ENCODE data around the gene BBS9. TPM values are rescaled to one million over a fixed set of nuclear protein-coding genes. Genes with fewer than 3 reads are reported as not detected.

BBS9 gene
- total RNA-seq, 1 donor from 2014 or later = 33.0 TPM

DNA sequence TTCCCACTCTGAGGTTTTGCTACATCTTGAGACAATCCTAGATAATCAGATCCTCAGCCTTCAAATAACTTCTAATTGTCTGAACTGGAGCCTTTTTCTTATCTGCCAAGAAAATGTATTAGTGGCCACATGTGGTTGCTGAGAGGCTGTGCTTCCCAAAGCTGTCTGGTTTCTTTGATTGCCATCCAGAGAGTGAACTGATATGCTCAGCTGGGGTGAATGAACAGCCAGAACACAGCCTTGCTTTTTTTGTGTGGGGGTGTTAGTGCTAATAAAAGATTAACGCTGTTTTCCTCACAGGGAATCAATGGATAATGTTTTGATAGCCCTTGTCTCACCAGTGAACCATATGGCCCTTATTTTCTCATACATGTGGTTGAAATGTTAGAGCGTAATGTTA, 66.9 kb downstream of the BBS9 start:
- Mint-ChIP-seq H3K4me3 (ENCODE audit: unreplicated experiment) (no peak overlapping the region), H3K36me3 (ENCODE audit: low read depth, unreplicated experiment) (no peaks in the 10 kb centered on the region), H3K27me3 (ENCODE audit: unreplicated experiment) (no peaks in the 10 kb centered on the region), H3K9me3 (ENCODE audit: unreplicated experiment) (no peaks in the 10 kb centered on the region), H3K4me1 (ENCODE audit: unreplicated experiment) (no peaks in the 10 kb centered on the region), H3K27ac (ENCODE audit: unreplicated experiment) (no peak overlapping the region)
- no peak for DNase-seq (ENCODE audit: low spot score)
- TF ChIP-seq, protein P1, sequence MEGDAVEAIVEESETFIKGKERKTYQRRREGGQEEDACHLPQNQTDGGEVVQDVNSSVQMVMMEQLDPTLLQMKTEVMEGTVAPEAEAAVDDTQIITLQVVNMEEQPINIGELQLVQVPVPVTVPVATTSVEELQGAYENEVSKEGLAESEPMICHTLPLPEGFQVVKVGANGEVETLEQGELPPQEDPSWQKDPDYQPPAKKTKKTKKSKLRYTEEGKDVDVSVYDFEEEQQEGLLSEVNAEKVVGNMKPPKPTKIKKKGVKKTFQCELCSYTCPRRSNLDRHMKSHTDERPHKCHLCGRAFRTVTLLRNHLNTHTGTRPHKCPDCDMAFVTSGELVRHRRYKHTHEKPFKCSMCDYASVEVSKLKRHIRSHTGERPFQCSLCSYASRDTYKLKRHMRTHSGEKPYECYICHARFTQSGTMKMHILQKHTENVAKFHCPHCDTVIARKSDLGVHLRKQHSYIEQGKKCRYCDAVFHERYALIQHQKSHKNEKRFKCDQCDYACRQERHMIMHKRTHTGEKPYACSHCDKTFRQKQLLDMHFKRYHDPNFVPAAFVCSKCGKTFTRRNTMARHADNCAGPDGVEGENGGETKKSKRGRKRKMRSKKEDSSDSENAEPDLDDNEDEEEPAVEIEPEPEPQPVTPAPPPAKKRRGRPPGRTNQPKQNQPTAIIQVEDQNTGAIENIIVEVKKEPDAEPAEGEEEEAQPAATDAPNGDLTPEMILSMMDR (IDR thresholded peaks at IDR 0.05; ENCODE audit: unreplicated experiment) = no peak

GRCh38 chr7:33200282-33200681, 70.9 kb downstream of the BBS9 start:
- no peak for DNase-seq (ENCODE audit: low spot score)
- H3K36me3 Mint-ChIP-seq (ENCODE audit: low read depth, unreplicated experiment) = no peaks in the 10 kb centered on the region
- TF ChIP-seq, protein P1 (IDR thresholded peaks at IDR 0.05; ENCODE audit: unreplicated experiment) = no peak
- no peak overlapping the region for H3K4me3 Mint-ChIP-seq (ENCODE audit: unreplicated experiment)
- H3K4me1 Mint-ChIP-seq (ENCODE audit: unreplicated experiment) = no peaks in the 10 kb centered on the region
- peaks cover 1% of the 10 kb centered on the region for H3K27me3 Mint-ChIP-seq (ENCODE audit: unreplicated experiment)
- H3K9me3 Mint-ChIP-seq (ENCODE audit: unreplicated experiment) = no peaks in the 10 kb centered on the region
- H3K27ac Mint-ChIP-seq (ENCODE audit: unreplicated experiment) = no peak overlapping the region

DNA sequence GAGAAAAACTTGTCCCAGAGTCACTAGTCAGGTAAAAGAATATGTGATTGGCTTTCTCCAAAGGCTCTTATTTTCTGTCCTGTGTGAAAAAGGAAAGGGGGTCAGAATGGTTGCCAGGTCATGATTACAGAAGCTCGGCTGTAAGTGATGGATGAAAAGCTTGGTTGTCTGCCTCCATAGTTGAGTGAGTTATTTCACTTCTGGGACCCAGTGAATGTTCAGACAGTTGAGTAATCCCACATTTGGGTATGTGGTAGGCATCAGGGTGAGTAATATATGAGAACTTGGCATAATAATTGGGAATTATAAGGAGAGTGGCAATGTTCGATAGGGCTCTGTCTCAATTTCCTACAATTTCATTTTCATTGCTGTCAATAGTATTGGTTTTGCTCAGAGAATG, 72.5 kb downstream of the BBS9 start:
- Mint-ChIP-seq H3K9me3 (ENCODE audit: unreplicated experiment) (no peaks in the 10 kb centered on the region), H3K4me1 (ENCODE audit: unreplicated experiment) (no peaks in the 10 kb centered on the region), H3K27ac (ENCODE audit: unreplicated experiment) (no peak overlapping the region), H3K36me3 (ENCODE audit: low read depth, unreplicated experiment) (no peaks in the 10 kb centered on the region), H3K4me3 (ENCODE audit: unreplicated experiment) (no peak overlapping the region), H3K27me3 (ENCODE audit: unreplicated experiment) (peaks cover 1% of the 10 kb centered on the region)
- no peak for DNase-seq (ENCODE audit: low spot score)
- TF ChIP-seq, protein P1 (IDR thresholded peaks at IDR 0.05; ENCODE audit: unreplicated experiment) = no peak

- Mint-ChIP-seq H3K27me3 (ENCODE audit: unreplicated experiment) (peaks cover 2% of the 10 kb centered on the region), H3K9me3 (ENCODE audit: unreplicated experiment) (peaks cover 10% of the 10 kb centered on the region), H3K27ac (ENCODE audit: unreplicated experiment) (no peak overlapping the region), H3K36me3 (ENCODE audit: low read depth, unreplicated experiment) (peaks cover 28% of the 10 kb centered on the region), H3K4me3 (ENCODE audit: unreplicated experiment) (no peak overlapping the region), H3K4me1 (ENCODE audit: unreplicated experiment) (no peaks in the 10 kb centered on the region)
- no peak for DNase-seq (ENCODE audit: low spot score)
- TF ChIP-seq, protein P1 (IDR thresholded peaks at IDR 0.05; ENCODE audit: unreplicated experiment) = no peak
Observed at GRCh38 chr7:33210958-33211357, 81.6 kb downstream of the BBS9 start.

- peaks cover 2% of the 10 kb centered on the region for H3K27me3 Mint-ChIP-seq (ENCODE audit: unreplicated experiment)
- no peaks in the 10 kb centered on the region for H3K4me1 Mint-ChIP-seq (ENCODE audit: unreplicated experiment)
- DNase-seq (ENCODE audit: low spot score) = no peak
- TF ChIP-seq, protein P1 (IDR thresholded peaks at IDR 0.05; ENCODE audit: unreplicated experiment) = no peak
- H3K4me3 Mint-ChIP-seq (ENCODE audit: unreplicated experiment) = no peak overlapping the region
- peaks cover 10% of the 10 kb centered on the region for H3K9me3 Mint-ChIP-seq (ENCODE audit: unreplicated experiment)
- H3K27ac Mint-ChIP-seq (ENCODE audit: unreplicated experiment) = no peak overlapping the region
- H3K36me3 Mint-ChIP-seq (ENCODE audit: low read depth, unreplicated experiment) = peaks cover 28% of the 10 kb centered on the region
Observed at GRCh38 chr7:33212144-33212543, 82.8 kb downstream of the BBS9 start.

Measured in endothelial cell (in vitro differentiated cells).